Testis (tissue), 3 donors: Measurements from ENCODE around the gene TOX3. TPM values are rescaled to one million over a fixed set of nuclear protein-coding genes. Genes with fewer than 3 reads are reported as not detected.

ENCODE experiments used
- DNase-seq: peaks from one replicate; pipeline ENCODE4 v3.0.0-alpha.2; 2019
- H3K27ac ChIP-seq, 2 donors: fragments of 200-600 bp; sonication (generic); one replicate each; pipeline ENCODE4 v1.5.1; 2019
- H3K27me3 ChIP-seq: fragments of 200-600 bp; sonication (generic); one replicate; pipeline ENCODE4 v1.5.1; 2019
- H3K36me3 ChIP-seq: fragments of 200-600 bp; sonication (generic); one replicate; pipeline ENCODE4 v1.5.1; 2017; ENCODE audit warnings: low read depth; ENCODE audit errors: missing control alignments
- H3K4me1 ChIP-seq: fragments of 200-600 bp; sonication (generic); one replicate; pipeline ENCODE4 v1.5.1; 2019
- H3K4me3 ChIP-seq, 2 donors: fragments of 200-600 bp; sonication (generic); one replicate each; pipeline ENCODE4 v1.5.1; 2017 to 2019
- H3K9me3 ChIP-seq: fragments of 200-600 bp; sonication (generic); one replicate; pipeline ENCODE4 v1.5.1; 2017
- POLR2A ChIP-seq: fragments of 450-650 bp; IDR thresholded peaks from one replicate; pipeline ENCODE4 v1.6.1; 2017; ENCODE audit warnings: antibody characterized with exemption, mild to moderate bottlenecking, moderate library complexity
- WGBS, 2 donors: methylation state at CpG; one replicate each; pipeline ENCODE4 v1.1.5; 2018; 5-methylcytosine and 5-hydroxymethylcytosine counted together
- intact Hi-C: fragments of 100-400 bp; cut with DNase I; formaldehyde crosslinking; loops from one replicate; pipeline ENCODE4 v1.15.1; 2023; ENCODE audit warnings: low total_unique reads
- polyA plus RNA-seq: library from polyadenylated mRNA; stranded (reverse); fragments of 350-450 nt; fragmentation: Illumina TruSeq; extraction: RNeasy Lipid Tissue Mini Kit (QIAGEN cat#74804); gene quantifications from one replicate; pipeline ENCODE4 v1.2.3, GENCODE V29; 2014; ENCODE audit warnings: low read depth, low replicate concordance; ENCODE audit not compliant: insufficient read depth
- total RNA-seq, 2 donors: library from RNA; depleted of rRNA; stranded (reverse); fragments of >200 nt; gene quantifications; one replicate each; pipeline ENCODE4 v1.2.3, GENCODE V29; 2016
- TF ChIP-seq, protein P1 (sequence below), 3 experiments: fragments of 450-650 bp in 2 of 3; fragments of 200-600 bp in 1 of 3; sonication (generic) in 1 of 3; IDR thresholded peaks; one replicate each; pipeline ENCODE4 v1.5.1; 2016 to 2019; ENCODE audit warnings: antibody characterized with exemption in 3 of 3, mild to moderate bottlenecking in 2 of 3, moderate library complexity in 1 of 3

TOX3 gene
- total and polyA plus RNA-seq, 3 donors from 2014 or later: 0.25 to 1.1 (median 0.87) TPM

DNA sequence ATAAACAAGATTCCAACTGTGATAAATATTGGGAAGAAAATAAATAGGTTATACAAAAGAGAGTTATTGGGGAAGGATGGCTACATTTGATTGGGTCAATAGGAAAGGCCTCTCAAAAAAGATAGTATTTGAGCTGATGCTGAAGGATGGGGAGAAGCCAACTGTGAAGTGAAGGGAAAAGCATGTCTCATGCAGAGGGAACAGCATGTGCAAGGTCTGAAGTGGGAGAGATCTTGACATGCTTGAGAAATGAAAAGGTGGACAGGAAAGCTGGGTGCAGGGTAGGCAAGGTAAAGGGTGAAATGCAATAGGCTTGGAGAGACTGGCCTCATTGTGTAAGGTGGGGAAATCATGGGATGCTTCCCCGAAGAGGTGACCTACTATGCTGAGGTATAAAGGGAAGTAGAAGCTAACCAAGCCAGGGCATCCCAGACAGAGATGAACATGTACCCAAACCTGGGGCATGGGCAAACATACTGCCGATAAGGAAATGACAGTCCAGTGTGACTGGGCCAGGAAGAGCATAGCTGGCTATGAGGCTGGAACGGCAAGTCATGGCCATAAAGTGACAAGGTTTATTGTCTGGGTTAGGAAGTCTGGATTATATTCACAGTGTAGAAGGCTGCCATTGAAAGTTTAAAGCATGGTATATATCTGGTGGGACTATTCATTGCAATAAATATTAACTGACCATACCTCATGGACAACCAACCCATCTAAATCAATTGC, 91.2 kb downstream of the TOX3 start:
- H3K27me3 ChIP-seq: no peaks in the 10 kb centered on the region
- 93 to 97% methylated on average over 3 of the region's 3 CpGs for WGBS, 2 donors
- H3K9me3 ChIP-seq: no peaks in the 10 kb centered on the region
- H3K4me3 ChIP-seq: no peak overlapping the region
- H3K36me3 ChIP-seq: no peaks in the 10 kb centered on the region
- intact Hi-C loops: no loop called here
- TF ChIP-seq, protein P1, sequence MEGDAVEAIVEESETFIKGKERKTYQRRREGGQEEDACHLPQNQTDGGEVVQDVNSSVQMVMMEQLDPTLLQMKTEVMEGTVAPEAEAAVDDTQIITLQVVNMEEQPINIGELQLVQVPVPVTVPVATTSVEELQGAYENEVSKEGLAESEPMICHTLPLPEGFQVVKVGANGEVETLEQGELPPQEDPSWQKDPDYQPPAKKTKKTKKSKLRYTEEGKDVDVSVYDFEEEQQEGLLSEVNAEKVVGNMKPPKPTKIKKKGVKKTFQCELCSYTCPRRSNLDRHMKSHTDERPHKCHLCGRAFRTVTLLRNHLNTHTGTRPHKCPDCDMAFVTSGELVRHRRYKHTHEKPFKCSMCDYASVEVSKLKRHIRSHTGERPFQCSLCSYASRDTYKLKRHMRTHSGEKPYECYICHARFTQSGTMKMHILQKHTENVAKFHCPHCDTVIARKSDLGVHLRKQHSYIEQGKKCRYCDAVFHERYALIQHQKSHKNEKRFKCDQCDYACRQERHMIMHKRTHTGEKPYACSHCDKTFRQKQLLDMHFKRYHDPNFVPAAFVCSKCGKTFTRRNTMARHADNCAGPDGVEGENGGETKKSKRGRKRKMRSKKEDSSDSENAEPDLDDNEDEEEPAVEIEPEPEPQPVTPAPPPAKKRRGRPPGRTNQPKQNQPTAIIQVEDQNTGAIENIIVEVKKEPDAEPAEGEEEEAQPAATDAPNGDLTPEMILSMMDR (IDR thresholded peaks at IDR 0.05): no peak
- no peak for TF ChIP-seq POLR2A
- DNase-seq: no peak
- no peaks in the 10 kb centered on the region for H3K4me1 ChIP-seq
- no peak overlapping the region for H3K27ac ChIP-seq

DNA sequence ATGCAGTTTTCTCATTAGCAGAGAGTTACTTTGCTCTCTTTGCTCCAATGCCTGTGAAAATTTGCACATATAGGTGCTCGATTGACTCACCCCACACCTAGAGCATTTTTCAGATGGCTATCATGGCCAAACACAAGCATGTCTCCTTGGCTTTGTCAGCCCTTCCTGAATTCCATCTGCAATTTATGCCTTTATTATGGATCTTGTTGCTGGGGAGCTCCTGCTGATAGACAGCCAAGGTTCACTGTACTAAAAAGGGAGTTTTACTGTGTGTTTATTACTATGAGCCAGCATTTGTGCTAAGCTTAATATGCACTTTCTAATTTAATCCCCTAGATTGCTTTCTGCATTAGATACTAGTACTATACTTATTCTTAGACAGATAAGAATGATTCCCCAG, 93.3 kb downstream of the TOX3 start:
- Histone ChIP-seq H3K4me3 (no peak overlapping the region), H3K36me3 (no peaks in the 10 kb centered on the region), H3K9me3 (no peaks in the 10 kb centered on the region), H3K27me3 (no peaks in the 10 kb centered on the region), H3K4me1 (no peaks in the 10 kb centered on the region), H3K27ac (no peak overlapping the region)
- intact Hi-C loops: no loop called here
- TF ChIP-seq POLR2A: no peak
- TF ChIP-seq, protein P1 (IDR thresholded peaks at IDR 0.05): no peak
- no peak for DNase-seq
- 72 to 86% methylated on average over 1 of the region's 1 CpG for WGBS, 2 donors

DNA sequence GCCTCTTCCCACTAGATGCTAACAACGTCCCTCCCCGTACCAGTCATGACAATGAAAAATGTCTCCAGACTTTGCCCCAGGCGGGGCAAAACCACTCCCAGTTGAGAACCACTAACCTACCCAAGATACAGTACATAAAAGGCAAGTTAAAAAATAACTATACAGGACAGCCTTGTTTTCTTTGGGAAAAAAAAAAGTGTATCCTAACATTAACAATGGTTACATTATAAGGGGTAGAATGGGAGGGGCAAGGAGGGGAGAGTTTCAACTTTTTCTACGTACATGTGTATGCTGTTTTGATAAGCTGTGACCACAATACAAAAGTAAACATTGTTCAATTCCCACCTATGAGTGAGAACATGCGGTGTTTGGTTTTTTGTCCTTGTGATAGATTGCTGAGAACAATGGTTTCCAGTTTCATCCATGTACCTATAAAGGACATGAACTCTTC, 94.9 kb downstream of the TOX3 start:
- Histone ChIP-seq H3K27me3 (no peaks in the 10 kb centered on the region), H3K9me3 (no peaks in the 10 kb centered on the region), H3K27ac (no peak overlapping the region), H3K4me3 (no peak overlapping the region), H3K36me3 (no peaks in the 10 kb centered on the region), H3K4me1 (no peaks in the 10 kb centered on the region)
- intact Hi-C loops: no loop called here
- 71 to 81% methylated on average over 5 of the region's 5 CpGs for WGBS, 2 donors
- no peak for TF ChIP-seq POLR2A
- no peak for DNase-seq

DNA sequence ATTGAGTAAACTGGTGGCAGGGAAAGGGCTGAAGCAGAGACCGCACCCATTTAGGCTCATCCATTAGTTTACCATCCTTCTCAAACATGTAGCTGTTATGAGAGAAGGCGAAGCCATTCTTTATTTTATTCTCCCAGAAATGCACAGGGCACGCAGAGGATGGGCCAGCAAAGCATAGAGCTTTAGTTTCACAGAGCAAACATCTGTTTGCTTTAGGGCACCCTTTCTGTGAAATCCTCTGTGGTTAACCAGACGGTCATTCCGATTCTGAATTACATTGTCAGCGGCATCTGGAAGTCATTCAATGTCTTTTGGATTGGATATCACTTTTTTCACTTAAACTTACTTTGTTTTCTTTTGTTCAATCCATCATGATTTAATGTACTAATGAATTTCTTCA, 96.0 kb downstream of the TOX3 start:
- WGBS, 2 donors: 88 to 97% methylated on average over 6 of the region's 6 CpGs

DNA sequence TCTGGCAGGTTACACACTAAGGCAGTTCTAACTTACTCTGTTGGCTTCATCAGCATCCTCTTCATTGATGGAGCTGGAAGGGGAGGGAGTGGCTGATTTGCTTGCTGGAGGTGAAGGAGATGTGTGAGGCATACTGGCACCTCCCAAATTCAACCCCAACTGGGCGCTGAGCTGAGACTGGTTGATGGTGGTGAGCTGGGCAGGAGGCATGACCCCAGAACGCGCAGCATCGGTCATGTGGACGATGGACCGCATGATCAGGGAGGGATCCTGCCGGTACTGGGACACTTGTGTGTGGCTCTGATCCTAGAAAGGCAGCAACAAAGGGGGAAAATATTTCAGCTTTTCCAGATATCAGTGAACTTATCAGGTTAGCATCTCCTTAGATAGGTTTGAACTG, 96.7 kb downstream of the TOX3 start:
- TF ChIP-seq, protein P1 (IDR thresholded peaks at IDR 0.05): no peak
- TF ChIP-seq POLR2A: no peak

More for the DNA sequence above, 96.0 kb downstream of the TOX3 start:
- Histone ChIP-seq H3K27me3 (no peaks in the 10 kb centered on the region), H3K27ac (no peak overlapping the region), H3K36me3 (no peaks in the 10 kb centered on the region), H3K9me3 (no peaks in the 10 kb centered on the region), H3K4me3 (no peak overlapping the region), H3K4me1 (no peaks in the 10 kb centered on the region)
- TF ChIP-seq POLR2A: no peak
- TF ChIP-seq, protein P1 (IDR thresholded peaks at IDR 0.05): no peak
- no peak for DNase-seq
- intact Hi-C loops: no loop called here

More for the DNA sequence above, 96.7 kb downstream of the TOX3 start:
- no peaks in the 10 kb centered on the region for H3K27me3 ChIP-seq
- no peak for DNase-seq
- intact Hi-C loops: no loop called here
- WGBS, 2 donors: 88 to 93% methylated on average over 7 of the region's 7 CpGs
- H3K4me1 ChIP-seq: no peaks in the 10 kb centered on the region
- H3K27ac ChIP-seq: no peak overlapping the region
- H3K9me3 ChIP-seq: no peaks in the 10 kb centered on the region
- no peak overlapping the region for H3K4me3 ChIP-seq
- H3K36me3 ChIP-seq: no peaks in the 10 kb centered on the region
